Measurements from ENCODE around the gene GFRAL.

GFRAL gene

DNA sequence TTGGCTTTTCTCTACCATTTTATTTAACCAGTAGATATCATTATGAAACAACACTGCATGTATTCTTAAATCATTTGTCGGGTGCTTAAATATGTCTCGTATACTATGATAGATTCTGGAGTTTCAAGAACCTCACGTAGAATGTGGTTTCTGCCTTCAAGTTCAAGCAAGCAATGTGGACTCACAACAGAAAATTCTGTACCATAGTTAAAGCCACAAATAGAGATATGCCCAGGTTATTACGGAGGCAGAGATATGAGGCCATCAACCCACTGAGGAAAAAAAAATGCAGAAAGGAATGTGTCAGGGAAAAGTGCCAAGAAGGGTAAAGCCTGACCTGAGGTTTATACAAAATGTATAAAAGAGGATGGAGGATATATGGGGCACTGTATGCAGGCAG lies 109.9 kb downstream of the GFRAL start:
- DNase-seq = no peak

DNA sequence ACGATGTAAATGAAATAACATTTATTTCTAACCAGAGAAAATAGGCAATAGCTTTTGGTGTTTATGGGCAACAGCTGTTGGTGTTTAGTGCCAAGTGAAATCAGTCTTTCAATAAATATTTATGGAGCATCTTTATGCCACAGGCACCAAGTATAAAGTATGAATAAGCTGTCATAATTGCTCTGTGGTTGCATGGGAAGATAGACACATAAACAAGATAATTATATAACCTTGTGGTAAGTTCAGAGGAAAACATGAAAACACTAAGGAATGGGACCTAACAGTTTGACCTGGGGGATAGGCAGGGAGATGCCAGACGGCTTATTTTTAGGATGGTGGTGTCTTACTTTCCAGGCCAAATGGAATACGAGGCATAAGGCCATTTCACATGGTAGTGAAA lies 110.9 kb downstream of the GFRAL start:
- DNase-seq = no peak

DNA sequence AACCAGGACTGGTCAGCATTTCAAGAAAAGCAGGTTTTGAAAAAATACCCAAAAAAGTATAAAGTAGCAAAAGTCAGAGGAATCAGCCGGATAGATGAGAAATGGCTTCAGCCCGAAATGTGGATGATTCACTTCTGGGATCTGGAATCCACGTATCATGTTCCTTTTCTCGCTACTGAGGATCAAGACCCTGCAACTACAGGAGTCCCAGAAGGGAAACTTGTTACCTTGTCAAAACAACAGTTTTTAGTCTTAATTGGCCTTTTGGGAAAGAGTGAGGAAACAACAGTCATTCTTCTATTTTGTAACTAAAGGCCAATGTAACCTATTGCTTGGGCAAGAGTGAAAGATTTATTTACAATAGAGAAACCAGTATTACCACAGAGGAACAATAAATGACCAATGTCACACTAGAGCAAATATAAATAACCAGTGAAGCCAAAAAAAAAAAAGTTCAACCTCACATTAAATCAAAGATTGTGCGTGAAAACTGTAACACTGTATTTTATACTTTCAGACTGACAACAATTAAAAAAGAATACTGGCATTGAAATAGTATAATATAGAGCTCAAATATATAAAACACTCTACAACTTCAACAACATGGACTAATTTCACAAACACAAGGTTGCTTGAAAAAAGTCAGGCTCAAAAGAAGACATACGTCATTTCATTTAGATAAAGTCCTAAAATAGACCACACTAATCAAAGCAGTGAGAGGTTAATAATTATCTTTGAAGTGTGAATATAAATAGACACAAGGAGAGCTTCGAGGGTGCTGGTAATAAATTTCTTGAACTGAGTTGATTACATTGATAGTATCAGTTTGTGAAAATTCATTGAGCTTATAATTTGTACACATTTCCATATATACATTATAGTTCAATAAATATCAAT lies 116.2 kb downstream of the GFRAL start:
- DNase-seq = no peak

DNA sequence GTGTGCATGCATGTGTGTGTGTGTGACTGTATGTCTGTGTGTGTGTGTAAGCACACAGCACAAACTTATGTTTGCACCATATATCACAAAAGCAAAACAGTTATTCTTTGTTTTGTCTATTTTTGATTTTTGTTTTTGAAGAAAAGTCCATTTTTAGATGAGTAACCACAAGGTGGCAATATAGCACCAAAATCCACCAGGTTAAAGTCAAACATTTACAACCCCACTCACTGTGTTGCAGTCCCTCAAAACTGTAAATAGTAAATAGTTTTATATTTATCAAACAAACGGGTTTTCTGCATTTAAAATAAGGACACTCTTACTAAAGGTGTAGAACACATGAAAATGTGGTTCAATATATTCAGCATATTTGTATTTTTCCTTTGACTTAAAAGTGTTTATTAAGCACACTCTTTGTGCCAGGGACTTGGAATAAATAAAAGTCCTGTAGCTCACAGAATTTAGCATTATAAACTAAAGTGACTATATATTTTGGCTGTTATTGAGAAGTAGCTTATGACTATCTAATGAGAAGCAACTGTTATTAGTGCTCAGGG lies 118.5 kb downstream of the GFRAL start:
- DNase-seq = no peak

GRCh38 chr6:55447891-55448290 lies 120.6 kb downstream of the GFRAL start:
- DNase-seq = no peak

- DNase-seq = no peak
Observed at GRCh38 chr6:55448451-55448850, 121.2 kb downstream of the GFRAL start.

GRCh38 chr6:55449225-55449624 lies 122.0 kb downstream of the GFRAL start:
- DNase-seq = no peak

DNA sequence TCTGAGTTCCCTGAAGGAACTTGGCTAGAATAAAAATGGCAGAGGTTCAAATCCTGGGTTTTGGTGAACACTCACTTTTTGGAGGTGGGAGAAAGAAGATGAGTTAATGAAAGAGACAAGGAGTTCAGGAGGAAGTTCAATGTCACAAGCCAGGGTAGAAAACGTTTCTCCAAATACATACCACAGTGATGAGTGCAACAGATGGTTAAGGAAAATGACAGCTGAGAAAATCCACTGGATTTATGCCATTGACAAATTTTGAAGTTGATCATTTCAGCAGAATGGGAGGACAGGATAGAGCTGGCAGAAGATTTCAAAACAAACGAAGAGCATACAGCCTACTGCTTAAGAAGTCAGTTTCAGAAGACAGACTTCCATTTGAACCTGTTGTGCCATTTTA lies 122.7 kb downstream of the GFRAL start:
- no peak for DNase-seq
